WTC11 (cell line): ENCODE results near the gene CCM2L. TPM values are rescaled to one million over a fixed set of nuclear protein-coding genes. Genes with fewer than 3 reads are reported as not detected.

Source experiments
- ATAC-seq: fragments of 200-7000 bp; cut with Tn5 transposase; 2 replicates; pipeline ENCODE4 v1.10.0; 2021; ENCODE audit warnings: mild to moderate bottlenecking, moderate library complexity
- CTCF ChIA-PET: fragments of 300-600 bp; sonication (Branson Sonifier 250); formaldehyde crosslinking; loops from one replicate; lab custom pipeline; 2021; ENCODE audit warnings: antibody characterized with exemption; lab: Charles Lee
- POLR2A ChIA-PET: fragments of 350-600 bp; sonication (Branson Sonifier 250); formaldehyde crosslinking; loops from one replicate; lab custom pipeline; 2021; ENCODE audit warnings: antibody characterized with exemption; lab: Charles Lee
- DNase-seq: peaks from one replicate; pipeline ENCODE4 v3.0.0; 2021; ENCODE audit warnings: low spot score
- H3K27ac Mint-ChIP-seq: 2 replicates; pipeline ENCODE4 v1.8.0; 2021; ENCODE audit warnings: mixed read lengths
- H3K27me3 Mint-ChIP-seq: 2 replicates; pipeline ENCODE4 v1.8.0; 2021; ENCODE audit warnings: low read depth, mild to moderate bottlenecking, moderate library complexity, mixed read lengths
- H3K36me3 Mint-ChIP-seq: 2 replicates; pipeline ENCODE4 v1.8.0; 2021; ENCODE audit warnings: mixed read lengths
- H3K4me1 Mint-ChIP-seq: 2 replicates; pipeline ENCODE4 v1.8.0; 2022; ENCODE audit warnings: mixed read lengths
- H3K4me3 Mint-ChIP-seq: 2 replicates; pipeline ENCODE4 v1.8.0; 2021; ENCODE audit warnings: mild to moderate bottlenecking, moderate library complexity, mixed read lengths
- H3K9me3 Mint-ChIP-seq: 2 replicates; pipeline ENCODE4 v1.8.0; 2021; ENCODE audit warnings: mixed read lengths
- CDX4 ChIP-seq: fragments of 250-450 bp; sonication (Bioruptor Pico); IDR thresholded peaks from 2 replicates; pipeline ENCODE4 v1.9.0; 2021; ENCODE audit warnings: moderate library complexity, mild to moderate bottlenecking, inconsistent platforms, borderline replicate concordance
- ETV6 ChIP-seq: sonication (generic); formaldehyde crosslinking; IDR thresholded peaks from 2 replicates; pipeline ENCODE4 v1.8.1; 2022; ENCODE audit warnings: mild to moderate bottlenecking, missing genetic modification reagents
- FOXP4 ChIP-seq: sonication (generic); formaldehyde crosslinking; IDR thresholded peaks from 2 replicates; pipeline ENCODE4 v1.8.0; 2022; ENCODE audit warnings: mild to moderate bottlenecking, missing genetic modification reagents
- IRF2 ChIP-seq: sonication (generic); formaldehyde crosslinking; IDR thresholded peaks from 2 replicates; pipeline ENCODE4 v1.8.0; 2022; ENCODE audit warnings: low read depth, missing genetic modification reagents, borderline replicate concordance
- KAT7 ChIP-seq: sonication (generic); formaldehyde crosslinking; IDR thresholded peaks from 2 replicates; pipeline ENCODE4 v1.8.1; 2023; ENCODE audit warnings: missing genetic modification reagents, mild to moderate bottlenecking, borderline replicate concordance
- NFE2L1 ChIP-seq: sonication (generic); formaldehyde crosslinking; IDR thresholded peaks from 2 replicates; pipeline ENCODE4 v1.8.1; 2023; ENCODE audit warnings: missing genetic modification reagents
- NR2C2 ChIP-seq: sonication (generic); formaldehyde crosslinking; IDR thresholded peaks from 2 replicates; pipeline ENCODE4 v1.8.0; 2022; ENCODE audit warnings: mild to moderate bottlenecking, missing genetic modification reagents
- NR3C1 ChIP-seq: sonication (generic); formaldehyde crosslinking; conservative IDR thresholded peaks from 2 replicates; pipeline ENCODE4 v1.8.1; 2023; ENCODE audit warnings: low read depth, mild to moderate bottlenecking, missing genetic modification reagents
- RELA ChIP-seq: sonication (generic); formaldehyde crosslinking; IDR thresholded peaks from 2 replicates; pipeline ENCODE4 v1.8.1; 2022; ENCODE audit warnings: missing genetic modification reagents, mild to moderate bottlenecking, borderline replicate concordance
- SOX15 ChIP-seq: fragments of 250-450 bp; sonication (Bioruptor Pico); IDR thresholded peaks from 2 replicates; pipeline ENCODE4 v1.9.0; 2021; ENCODE audit warnings: mild to moderate bottlenecking
- TCF7 ChIP-seq: sonication (generic); formaldehyde crosslinking; IDR thresholded peaks from 2 replicates; pipeline ENCODE4 v1.8.0; 2022; ENCODE audit warnings: mild to moderate bottlenecking, low read depth, missing genetic modification reagents, moderate library complexity
- TP53 ChIP-seq: sonication (generic); formaldehyde crosslinking; IDR thresholded peaks from 2 replicates; pipeline ENCODE4 v1.8.1; 2023; ENCODE audit warnings: mild to moderate bottlenecking, missing genetic modification reagents
- USF1 ChIP-seq: sonication (generic); formaldehyde crosslinking; IDR thresholded peaks from 2 replicates; pipeline ENCODE4 v1.8.0; 2022; ENCODE audit warnings: mild to moderate bottlenecking, missing genetic modification reagents
- ZBTB43 ChIP-seq: sonication (generic); formaldehyde crosslinking; IDR thresholded peaks from 2 replicates; pipeline ENCODE4 v1.8.1; 2023; ENCODE audit warnings: mild to moderate bottlenecking, missing genetic modification reagents
- ZNF232 ChIP-seq: sonication (generic); formaldehyde crosslinking; IDR thresholded peaks from 2 replicates; pipeline ENCODE4 v1.8.0; 2022; ENCODE audit warnings: mild to moderate bottlenecking, missing genetic modification reagents
- ZNF317 ChIP-seq: sonication (generic); formaldehyde crosslinking; IDR thresholded peaks from 2 replicates; pipeline ENCODE4 v1.8.1; 2023; ENCODE audit warnings: low read depth, mild to moderate bottlenecking, moderate library complexity, missing genetic modification reagents, borderline replicate concordance
- ZNF416 ChIP-seq: fragments of 250-450 bp; sonication (Bioruptor Pico); IDR thresholded peaks from 2 replicates; pipeline ENCODE4 v1.9.0; 2021; ENCODE audit warnings: mild to moderate bottlenecking, inconsistent platforms
- total RNA-seq: library from RNA; stranded (reverse); gene quantifications from 3 replicates; pipeline ENCODE4 v1.2.3, GENCODE V29; 2021
- TF ChIP-seq, protein P1 (sequence below): sonication (generic); formaldehyde crosslinking; IDR thresholded peaks from 2 replicates; pipeline ENCODE4 v1.8.0; 2022; ENCODE audit warnings: mild to moderate bottlenecking, missing genetic modification reagents
- TF ChIP-seq, protein P2 (sequence below): fragments of 250-450 bp; sonication (Bioruptor Pico); IDR thresholded peaks from 2 replicates; pipeline ENCODE4 v1.9.0; 2021; ENCODE audit warnings: mild to moderate bottlenecking
- TF ChIP-seq, protein P3 (sequence below): fragments of 250-450 bp; sonication (Bioruptor Pico); IDR thresholded peaks from 2 replicates; pipeline ENCODE4 v2.1.2; 2022; ENCODE audit warnings: mild to moderate bottlenecking, moderate library complexity

CCM2L gene
- total RNA-seq, 1 experiment from 2014 or later = 7.8 TPM

- DNase-seq = no peak
- ChIA-PET CTCF (interaction anchor here (0.6 to 1.1 kb wide), 2 partner anchors 129 to 161 kb away, joined by 3 read pairs; no protein-coding TSS in a partner anchor), POLR2A (interaction anchor here (0.5 kb wide), 1 partner anchor 28 kb away, joined by 3 read pairs; no protein-coding TSS in a partner anchor)
- TF ChIP-seq, protein P1, sequence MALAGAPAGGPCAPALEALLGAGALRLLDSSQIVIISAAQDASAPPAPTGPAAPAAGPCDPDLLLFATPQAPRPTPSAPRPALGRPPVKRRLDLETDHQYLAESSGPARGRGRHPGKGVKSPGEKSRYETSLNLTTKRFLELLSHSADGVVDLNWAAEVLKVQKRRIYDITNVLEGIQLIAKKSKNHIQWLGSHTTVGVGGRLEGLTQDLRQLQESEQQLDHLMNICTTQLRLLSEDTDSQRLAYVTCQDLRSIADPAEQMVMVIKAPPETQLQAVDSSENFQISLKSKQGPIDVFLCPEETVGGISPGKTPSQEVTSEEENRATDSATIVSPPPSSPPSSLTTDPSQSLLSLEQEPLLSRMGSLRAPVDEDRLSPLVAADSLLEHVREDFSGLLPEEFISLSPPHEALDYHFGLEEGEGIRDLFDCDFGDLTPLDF (CRISPR knock-in tag) = no peak
- no peak for TF ChIP-seq TCF7 (CRISPR knock-in tag)
- no peak for TF ChIP-seq TP53 (CRISPR knock-in tag)
- TF ChIP-seq FOXP4 (CRISPR knock-in tag) = no peak
- no peak for TF ChIP-seq ZNF232 (CRISPR knock-in tag)
- no peak for TF ChIP-seq ZBTB43 (CRISPR knock-in tag)
- TF ChIP-seq RELA (CRISPR knock-in tag) = no peak
- no peak for TF ChIP-seq NR3C1 (CRISPR knock-in tag)
- no peak for TF ChIP-seq SOX15 (CRISPR knock-in tag)
- TF ChIP-seq NR2C2 (CRISPR knock-in tag) = no peak
- no peak for TF ChIP-seq USF1 (CRISPR knock-in tag)
- TF ChIP-seq IRF2 (CRISPR knock-in tag) = no peak
- no peak for TF ChIP-seq ZNF317 (CRISPR knock-in tag)
- TF ChIP-seq CDX4 = no peak
- TF ChIP-seq NFE2L1 (CRISPR knock-in tag) = no peak
- TF ChIP-seq, protein P2, sequence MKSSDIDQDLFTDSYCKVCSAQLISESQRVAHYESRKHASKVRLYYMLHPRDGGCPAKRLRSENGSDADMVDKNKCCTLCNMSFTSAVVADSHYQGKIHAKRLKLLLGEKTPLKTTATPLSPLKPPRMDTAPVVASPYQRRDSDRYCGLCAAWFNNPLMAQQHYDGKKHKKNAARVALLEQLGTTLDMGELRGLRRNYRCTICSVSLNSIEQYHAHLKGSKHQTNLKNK = no peak
- no peak for TF ChIP-seq ZNF416 (CRISPR knock-in tag)
- TF ChIP-seq ETV6 (CRISPR knock-in tag) = no peak
- H3K9me3 Mint-ChIP-seq = no peaks in the 10 kb centered on the region
- no peak overlapping the region for H3K4me3 Mint-ChIP-seq
- peaks cover 10% of the 10 kb centered on the region for H3K4me1 Mint-ChIP-seq
- peaks cover 10% of the 10 kb centered on the region; the same call in 1 of the 2 replicates for H3K27me3 Mint-ChIP-seq
- no peak for ATAC-seq
- H3K27ac Mint-ChIP-seq = no peak overlapping the region
- no peaks in the 10 kb centered on the region for H3K36me3 Mint-ChIP-seq
Observed at GRCh38 chr20:32064667-32065066, 54.4 kb downstream of the CCM2L start.

DNA sequence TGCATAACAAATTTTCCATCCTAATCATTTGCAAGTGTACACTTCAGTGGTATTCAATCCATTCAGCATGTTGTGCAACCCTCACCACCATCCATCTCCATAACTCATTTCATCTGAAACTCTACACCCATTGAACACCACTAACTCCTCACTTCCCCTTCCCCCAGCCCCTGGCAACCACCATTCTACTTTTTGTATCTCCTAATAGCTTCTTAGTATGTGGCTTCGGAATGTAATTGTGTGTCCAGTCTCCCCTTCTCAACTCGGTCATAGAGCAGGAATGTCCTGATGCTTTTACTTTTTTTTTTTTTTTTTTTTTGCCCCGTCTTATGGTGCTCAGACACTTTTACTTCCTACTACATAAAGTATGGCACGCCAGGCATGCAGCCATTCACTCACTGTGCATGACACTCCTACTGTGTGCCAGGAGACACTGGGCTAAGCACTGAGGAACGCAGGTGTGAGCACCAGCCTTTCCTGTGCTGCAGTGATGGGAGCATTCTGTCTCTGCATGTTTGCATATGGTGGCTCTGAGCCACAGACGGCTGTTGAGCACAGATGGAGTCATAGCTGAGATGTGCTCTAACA is 57.1 kb downstream of the CCM2L start:
- POLR2A ChIA-PET = interaction anchor here (0.7 kb wide), 1 partner anchor 13 kb away, joined by 5 read pairs; no protein-coding TSS in a partner anchor
- no peaks in the 10 kb centered on the region for H3K27me3 Mint-ChIP-seq
- no peak overlapping the region for H3K27ac Mint-ChIP-seq
- ATAC-seq (peak; percentile 30; the same call in 1 of the 2 replicates), DNase-seq (no peak)
- CTCF ChIA-PET = interaction anchor here (0.7 kb wide), 2 partner anchors 12 to 50 kb away, joined by 4 read pairs; no protein-coding TSS in a partner anchor
- TF ChIP-seq KAT7 (CRISPR knock-in tag) = no peak
- TF ChIP-seq, protein P3, sequence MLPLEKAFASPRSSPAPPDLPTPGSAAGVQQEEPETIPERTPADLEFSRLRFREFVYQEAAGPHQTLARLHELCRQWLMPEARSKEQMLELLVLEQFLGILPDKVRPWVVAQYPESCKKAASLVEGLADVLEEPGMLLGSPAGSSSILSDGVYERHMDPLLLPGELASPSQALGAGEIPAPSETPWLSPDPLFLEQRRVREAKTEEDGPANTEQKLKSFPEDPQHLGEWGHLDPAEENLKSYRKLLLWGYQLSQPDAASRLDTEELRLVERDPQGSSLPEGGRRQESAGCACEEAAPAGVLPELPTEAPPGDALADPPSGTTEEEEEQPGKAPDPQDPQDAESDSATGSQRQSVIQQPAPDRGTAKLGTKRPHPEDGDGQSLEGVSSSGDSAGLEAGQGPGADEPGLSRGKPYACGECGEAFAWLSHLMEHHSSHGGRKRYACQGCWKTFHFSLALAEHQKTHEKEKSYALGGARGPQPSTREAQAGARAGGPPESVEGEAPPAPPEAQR (CRISPR knock-in tag) = no peak
- H3K4me3 Mint-ChIP-seq = no peak overlapping the region
- H3K9me3 Mint-ChIP-seq = no peaks in the 10 kb centered on the region
- H3K4me1 Mint-ChIP-seq = peaks cover 10% of the 10 kb centered on the region
- H3K36me3 Mint-ChIP-seq = no peaks in the 10 kb centered on the region
